Immature natural killer cell (primary cell): ENCODE measurements around the gene AP3B2. TPM values are rescaled to one million over a fixed set of nuclear protein-coding genes. Genes with fewer than 3 reads are reported as not detected.

ENCODE experiments used
- DNase-seq, 3 donors: peaks; one replicate each; pipeline ENCODE4 v3.0.0; 2022; ENCODE audit warnings: mixed read lengths in 1 of 3
- H3K27ac Mint-ChIP-seq, 6 donors: one replicate each; pipeline ENCODE4 v1.8.0; 2020; ENCODE audit warnings: mixed read lengths in 6 of 6, mild to moderate bottlenecking in 5 of 6, inconsistent platforms in 4 of 6, moderate library complexity in 3 of 6
- H3K27me3 Mint-ChIP-seq, 3 donors: one replicate each; pipeline ENCODE4 v1.8.0; 2020 to 2021; ENCODE audit warnings: low read depth in 3 of 3, mild to moderate bottlenecking in 3 of 3, mixed read lengths in 3 of 3, moderate library complexity in 3 of 3, inconsistent platforms in 1 of 3
- H3K36me3 Mint-ChIP-seq, 3 donors: one replicate each; pipeline ENCODE4 v1.8.0; 2020; ENCODE audit warnings: mixed read lengths in 3 of 3, inconsistent platforms in 2 of 3, mild to moderate bottlenecking in 2 of 3
- H3K4me1 Mint-ChIP-seq, 2 donors: one replicate each; pipeline ENCODE4 v1.8.0; 2020; ENCODE audit warnings: inconsistent platforms in 2 of 2, mild to moderate bottlenecking in 2 of 2, mixed read lengths in 2 of 2, moderate library complexity in 1 of 2
- H3K4me3 Mint-ChIP-seq, 5 donors: one replicate each; pipeline ENCODE4 v1.8.0; 2020; ENCODE audit warnings: mild to moderate bottlenecking in 5 of 5, mixed read lengths in 5 of 5, inconsistent platforms in 3 of 5, moderate library complexity in 3 of 5
- H3K9me3 Mint-ChIP-seq, 6 donors: one replicate each; pipeline ENCODE4 v1.8.0; 2020; ENCODE audit warnings: mild to moderate bottlenecking in 6 of 6, mixed read lengths in 6 of 6, inconsistent platforms in 4 of 6, moderate library complexity in 3 of 6
- polyA plus RNA-seq, 3 donors: library from polyadenylated mRNA; unstranded; fragments of 300-500 nt; fragmentation: Illumina TruSeq; gene quantifications; one replicate each; pipeline ENCODE4 v1.2.3, GENCODE V29; 2021

Gene AP3B2
- polyA plus RNA-seq, 3 donors from 2014 or later: not detected

- DNase-seq: no peak
- no peak overlapping the region for H3K27ac Mint-ChIP-seq
- no peaks in the 10 kb centered on the region for H3K4me1 Mint-ChIP-seq
- H3K36me3 Mint-ChIP-seq: no peaks in the 10 kb centered on the region
- peaks cover 0 to 5% (median 0%) of the 10 kb centered on the region in 6 donors for H3K9me3 Mint-ChIP-seq
- no peak overlapping the region for H3K4me3 Mint-ChIP-seq
- peaks cover 11 to 33% (median 15%) of the 10 kb centered on the region in 3 donors for H3K27me3 Mint-ChIP-seq
Observed at GRCh38 chr15:82640672-82641071, 69.0 kb downstream of the AP3B2 start.

GRCh38 chr15:82635798-82636197, 73.9 kb downstream of the AP3B2 start:
- DNase-seq: no peak
- peaks cover 0 to 3% (median 0%) of the 10 kb centered on the region in 6 donors for H3K9me3 Mint-ChIP-seq
- no peak overlapping the region for H3K27ac Mint-ChIP-seq
- H3K4me3 Mint-ChIP-seq: no peak overlapping the region
- H3K36me3 Mint-ChIP-seq: no peaks in the 10 kb centered on the region
- H3K4me1 Mint-ChIP-seq: no peaks in the 10 kb centered on the region
- peaks cover 4 to 15% (median 8%) of the 10 kb centered on the region in 3 donors for H3K27me3 Mint-ChIP-seq

GRCh38 chr15:82630033-82630432, 79.6 kb downstream of the AP3B2 start:
- H3K27me3 Mint-ChIP-seq: peaks cover 1 to 8% (median 3%) of the 10 kb centered on the region in 3 donors
- H3K27ac Mint-ChIP-seq: no peak overlapping the region
- H3K4me3 Mint-ChIP-seq: no peak overlapping the region
- no peak for DNase-seq
- no peaks in the 10 kb centered on the region for H3K9me3 Mint-ChIP-seq
- no peaks in the 10 kb centered on the region for H3K4me1 Mint-ChIP-seq
- no peaks in the 10 kb centered on the region for H3K36me3 Mint-ChIP-seq

- no peaks in the 10 kb centered on the region for H3K4me1 Mint-ChIP-seq
- no peaks in the 10 kb centered on the region for H3K9me3 Mint-ChIP-seq
- DNase-seq: no peak
- H3K4me3 Mint-ChIP-seq: no peak overlapping the region
- peaks cover 0 to 10% (median 3%) of the 10 kb centered on the region in 3 donors for H3K27me3 Mint-ChIP-seq
- H3K27ac Mint-ChIP-seq: no peak overlapping the region
- H3K36me3 Mint-ChIP-seq: no peaks in the 10 kb centered on the region
Observed at GRCh38 chr15:82625136-82625535, 84.5 kb downstream of the AP3B2 start.

GRCh38 chr15:82624438-82624837, 85.2 kb downstream of the AP3B2 start:
- Mint-ChIP-seq H3K4me3 (no peak overlapping the region), H3K4me1 (no peaks in the 10 kb centered on the region), H3K27ac (no peak overlapping the region), H3K9me3 (no peaks in the 10 kb centered on the region), H3K36me3 (no peaks in the 10 kb centered on the region), H3K27me3 (peaks cover 0 to 10% (median 3%) of the 10 kb centered on the region in 3 donors)
- no peak for DNase-seq

- Mint-ChIP-seq H3K27ac (no peak overlapping the region), H3K36me3 (no peaks in the 10 kb centered on the region), H3K4me3 (no peak overlapping the region), H3K9me3 (no peaks in the 10 kb centered on the region), H3K27me3 (peaks cover 0 to 10% (median 3%) of the 10 kb centered on the region in 3 donors), H3K4me1 (no peaks in the 10 kb centered on the region)
- DNase-seq: no peak
Observed at GRCh38 chr15:82624008-82624407, 85.7 kb downstream of the AP3B2 start.

- Mint-ChIP-seq H3K27me3 (peaks cover 0 to 5% (median 3%) of the 10 kb centered on the region in 3 donors), H3K9me3 (no peaks in the 10 kb centered on the region), H3K27ac (no peak overlapping the region), H3K36me3 (no peaks in the 10 kb centered on the region), H3K4me3 (no peak overlapping the region), H3K4me1 (no peaks in the 10 kb centered on the region)
- no peak for DNase-seq
Observed at GRCh38 chr15:82621970-82622369, 87.7 kb downstream of the AP3B2 start.

GRCh38 chr15:82613747-82614146, 95.9 kb downstream of the AP3B2 start:
- Mint-ChIP-seq H3K36me3 (no peaks in the 10 kb centered on the region), H3K27ac (no peak overlapping the region), H3K4me1 (no peaks in the 10 kb centered on the region), H3K9me3 (no peaks in the 10 kb centered on the region), H3K4me3 (no peak overlapping the region), H3K27me3 (peaks cover 0 to 8% (median 1%) of the 10 kb centered on the region in 3 donors)
- DNase-seq: no peak

- Mint-ChIP-seq H3K27me3 (peaks cover 0 to 8% (median 1%) of the 10 kb centered on the region in 3 donors), H3K27ac (no peak overlapping the region), H3K4me3 (no peak overlapping the region), H3K9me3 (no peaks in the 10 kb centered on the region), H3K36me3 (no peaks in the 10 kb centered on the region), H3K4me1 (no peaks in the 10 kb centered on the region)
- DNase-seq: no peak
Observed at GRCh38 chr15:82611348-82611747, 98.3 kb downstream of the AP3B2 start.

Other genes starting within 250 kb of the AP3B2 start
- 1,000 to 10,000 TPM in 1 of 3 donors, 100 to 1,000 TPM in 2; 584 to 1,003 (median 663) TPM for gene RPS17, start 169.4 kb downstream of the AP3B2 start, polyA plus RNA-seq
- gene CPEB1, start 62.5 kb downstream of the AP3B2 start, polyA plus RNA-seq: not detected
- gene FSD2, start 96.2 kb upstream of the AP3B2 start, polyA plus RNA-seq: not detected
- gene WHAMM, start 99.8 kb upstream of the AP3B2 start, polyA plus RNA-seq: 1 to 10 TPM; 3.3 to 5.2 (median 4.1) TPM
- gene HOMER2, start 242.8 kb upstream of the AP3B2 start, polyA plus RNA-seq: 1 to 10 TPM in 2 of 3 donors, not detected in 1; 3.4 to 3.5 TPM